Adrenal gland (tissue), 5 donors: Measurements from ENCODE around the gene ROPN1.
"Not testable (repeated sequence)": the region's sequence is repeated elsewhere in the genome, so short reads cannot be mapped to it uniquely, and the experiment has no call there.

ENCODE experiments used
- POLR2A ChIP-seq, 2 donors: fragments of 450-650 bp; IDR thresholded peaks; one replicate each; pipeline ENCODE4 v1.6.1; 2017; ENCODE audit warnings: antibody characterized with exemption in 2 of 2, mild to moderate bottlenecking in 2 of 2, moderate library complexity in 1 of 2
- TF ChIP-seq, protein P1 (sequence below), 6 experiments: fragments of 450-650 bp in 4 of 6; fragments of 200-600 bp in 2 of 6; sonication (generic) in 1 of 6; IDR thresholded peaks; 1 replicate in 5 of 6; 2 replicates in 1 of 6; pipeline versions ENCODE4 v1.5.1 to v1.8.0; 2016 to 2021; ENCODE audit warnings: antibody characterized with exemption in 6 of 6, mild to moderate bottlenecking in 2 of 6, moderate library complexity in 1 of 6
- donor health status: DM: no; HTN: no; CAD: no.

DNA sequence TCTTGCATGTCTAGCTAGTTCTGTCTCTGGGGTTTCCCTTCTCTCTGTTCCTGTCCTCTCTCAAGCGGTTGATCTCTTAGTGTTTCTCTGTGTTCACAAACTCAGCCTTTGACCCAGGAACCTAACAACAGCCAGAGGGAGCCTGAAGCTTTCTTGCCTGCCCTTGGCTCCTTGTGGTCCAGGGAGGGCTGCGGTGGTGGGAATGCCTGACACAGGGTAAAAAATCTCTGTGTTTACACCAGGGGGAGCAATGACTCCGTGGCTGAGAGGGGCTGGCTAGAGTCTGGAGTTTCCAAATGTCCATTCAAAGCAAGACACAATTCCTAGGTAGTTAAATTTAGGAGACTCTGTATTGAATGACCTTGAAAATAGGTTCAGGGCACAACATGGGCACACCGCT, 24.6 kb upstream of the ROPN1 start:
- TF ChIP-seq, protein P1, sequence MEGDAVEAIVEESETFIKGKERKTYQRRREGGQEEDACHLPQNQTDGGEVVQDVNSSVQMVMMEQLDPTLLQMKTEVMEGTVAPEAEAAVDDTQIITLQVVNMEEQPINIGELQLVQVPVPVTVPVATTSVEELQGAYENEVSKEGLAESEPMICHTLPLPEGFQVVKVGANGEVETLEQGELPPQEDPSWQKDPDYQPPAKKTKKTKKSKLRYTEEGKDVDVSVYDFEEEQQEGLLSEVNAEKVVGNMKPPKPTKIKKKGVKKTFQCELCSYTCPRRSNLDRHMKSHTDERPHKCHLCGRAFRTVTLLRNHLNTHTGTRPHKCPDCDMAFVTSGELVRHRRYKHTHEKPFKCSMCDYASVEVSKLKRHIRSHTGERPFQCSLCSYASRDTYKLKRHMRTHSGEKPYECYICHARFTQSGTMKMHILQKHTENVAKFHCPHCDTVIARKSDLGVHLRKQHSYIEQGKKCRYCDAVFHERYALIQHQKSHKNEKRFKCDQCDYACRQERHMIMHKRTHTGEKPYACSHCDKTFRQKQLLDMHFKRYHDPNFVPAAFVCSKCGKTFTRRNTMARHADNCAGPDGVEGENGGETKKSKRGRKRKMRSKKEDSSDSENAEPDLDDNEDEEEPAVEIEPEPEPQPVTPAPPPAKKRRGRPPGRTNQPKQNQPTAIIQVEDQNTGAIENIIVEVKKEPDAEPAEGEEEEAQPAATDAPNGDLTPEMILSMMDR (IDR thresholded peaks at IDR 0.05): peak; percentile 29 to 87 (median 68)
- TF ChIP-seq POLR2A (IDR thresholded peaks at IDR 0.05): not testable (repeated sequence)
